Stimulated activated CD8-positive, alpha-beta memory T cell treated with anti-CD3 and anti-CD28 coated beads, Interleukin-12 subunit alpha, Interleukin-12 subunit beta, amount 100 ng/mL, for 1 hour (primary cell): Measurements from ENCODE around the gene DTX3L.

ENCODE experiments used
- DNase-seq: peaks from one replicate; pipeline ENCODE4 v3.0.0-alpha.2; 2020; ENCODE audit warnings: low read depth

DTX3L gene

GRCh38 chr3:122606330-122606729 is 42.2 kb downstream of the DTX3L start:
- no peak for DNase-seq

- no peak for DNase-seq
Observed at GRCh38 chr3:122608916-122609315, 44.8 kb downstream of the DTX3L start.

DNA sequence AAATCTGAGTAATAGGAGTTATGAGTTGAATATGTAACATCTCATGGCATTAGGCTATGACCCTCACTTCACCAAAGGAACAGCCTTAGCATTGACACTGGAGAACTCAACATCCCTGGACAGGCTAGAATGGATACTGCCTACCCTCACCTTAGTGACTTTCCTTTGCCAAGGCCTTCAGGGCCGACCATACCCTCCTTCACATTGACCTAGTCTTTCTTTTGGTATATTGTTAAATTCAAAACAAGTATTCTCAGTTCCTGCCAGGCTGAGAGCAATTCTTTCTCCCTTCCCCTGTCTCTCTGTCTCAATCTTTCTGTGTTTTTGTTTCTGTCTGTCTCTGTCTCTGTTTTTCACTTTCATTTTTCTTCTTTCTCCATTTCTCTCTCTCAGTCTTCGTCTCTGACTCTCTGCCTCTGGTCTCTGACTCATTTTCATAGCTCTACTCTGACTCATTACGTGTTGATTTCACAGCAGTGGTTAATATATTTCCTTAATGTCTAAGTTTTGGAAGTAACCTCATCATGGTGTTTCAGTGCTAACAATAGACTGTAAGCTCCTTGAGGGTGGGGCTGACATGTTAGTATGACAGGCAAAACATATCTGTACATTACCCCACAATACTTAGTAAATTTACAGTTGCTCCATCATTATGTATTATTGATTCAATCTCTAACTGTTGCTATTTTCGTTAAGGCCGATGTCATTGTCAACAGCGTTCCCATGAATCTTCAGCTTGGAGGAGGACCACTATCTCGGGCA is 45.8 kb downstream of the DTX3L start:
- DNase-seq = no peak

DNA sequence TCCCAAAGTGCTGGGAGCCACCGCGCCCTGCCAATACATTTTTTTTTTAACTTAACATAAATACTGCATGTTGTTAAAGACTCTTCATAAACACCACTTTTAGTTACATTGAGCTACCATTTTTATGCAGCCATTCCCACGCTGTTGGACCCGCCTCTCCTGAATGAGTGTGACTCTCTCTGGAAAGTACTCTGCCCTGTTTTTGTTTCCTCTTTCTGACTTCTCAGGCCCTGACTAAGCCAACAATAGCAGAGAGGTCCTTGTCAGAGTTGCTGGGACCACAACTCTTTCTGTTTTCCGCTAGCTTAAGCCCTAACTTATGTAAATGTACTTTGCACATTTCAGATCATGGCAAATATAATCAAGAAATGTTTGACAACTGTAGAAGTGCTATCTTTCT is 48.6 kb downstream of the DTX3L start:
- DNase-seq = no peak

GRCh38 chr3:122615303-122615702 is 51.2 kb downstream of the DTX3L start:
- no peak for DNase-seq

DNA sequence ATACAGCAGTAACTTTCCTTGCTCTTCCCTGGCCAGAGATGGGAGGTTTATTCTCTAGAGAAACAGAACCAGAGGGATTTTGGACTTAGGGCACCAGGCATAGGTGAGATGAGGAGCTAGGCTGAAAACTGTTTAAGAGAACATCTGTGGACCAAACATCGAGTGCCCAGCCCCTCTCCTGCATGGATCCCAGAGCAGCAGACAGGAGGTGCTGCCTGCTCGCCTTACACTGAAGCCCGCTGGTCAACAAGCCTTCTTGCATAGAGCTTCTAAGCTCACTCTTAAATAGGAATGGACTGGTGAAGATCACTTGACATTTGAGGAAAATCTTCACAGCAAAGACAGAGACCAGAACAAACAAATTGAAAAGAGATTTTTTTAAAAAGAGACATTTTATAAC is 54.5 kb downstream of the DTX3L start:
- no peak for DNase-seq

DNA sequence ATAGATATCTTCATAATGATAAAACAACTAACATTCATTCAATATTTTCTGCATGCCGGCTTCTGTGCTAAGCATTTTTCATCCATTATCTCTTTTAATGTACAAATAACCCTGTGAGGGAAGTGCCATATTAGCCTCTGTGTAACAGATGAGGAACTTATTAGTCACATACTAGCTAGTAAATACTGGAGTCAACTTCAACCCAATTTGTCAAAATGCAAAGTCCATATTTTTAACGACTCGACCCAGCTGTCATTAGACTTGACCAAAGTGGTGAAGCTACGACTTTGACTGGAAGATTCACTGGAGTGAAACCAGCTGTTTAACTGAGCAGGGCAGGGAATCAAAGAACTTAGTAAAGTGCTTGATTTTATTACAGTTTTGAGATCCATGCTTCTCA is 54.9 kb downstream of the DTX3L start:
- DNase-seq = no peak

DNA sequence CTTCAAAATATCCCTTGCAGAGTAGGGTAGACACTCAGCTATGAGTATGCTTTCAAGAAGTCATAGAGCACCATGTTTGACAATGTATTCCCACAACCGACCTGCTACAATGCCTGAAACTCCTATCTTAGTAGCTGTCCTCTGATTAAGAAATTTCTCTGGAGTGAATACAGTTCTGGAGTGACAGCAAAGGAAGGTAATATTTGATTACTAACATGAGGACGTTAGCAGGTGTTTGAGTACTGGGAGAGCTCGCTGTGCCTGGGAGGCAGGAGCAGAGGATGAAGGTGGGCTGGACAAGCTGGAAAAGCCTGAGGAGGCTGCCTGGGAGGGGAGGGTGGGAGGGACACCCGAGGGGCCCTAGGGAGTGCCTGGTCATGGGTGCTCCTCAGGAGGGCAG is 56.3 kb downstream of the DTX3L start:
- DNase-seq = no peak

GRCh38 chr3:122621112-122621511 is 57.0 kb downstream of the DTX3L start:
- no peak for DNase-seq

- DNase-seq = no peak
Observed at GRCh38 chr3:122623031-122623829, 59.1 kb downstream of the DTX3L start.
